ENCODE results near the gene ARF4.
"Not testable (repeated sequence)": the region's sequence is repeated elsewhere in the genome, so short reads cannot be mapped to it uniquely, and the experiment has no call there.

Gene ARF4

DNA sequence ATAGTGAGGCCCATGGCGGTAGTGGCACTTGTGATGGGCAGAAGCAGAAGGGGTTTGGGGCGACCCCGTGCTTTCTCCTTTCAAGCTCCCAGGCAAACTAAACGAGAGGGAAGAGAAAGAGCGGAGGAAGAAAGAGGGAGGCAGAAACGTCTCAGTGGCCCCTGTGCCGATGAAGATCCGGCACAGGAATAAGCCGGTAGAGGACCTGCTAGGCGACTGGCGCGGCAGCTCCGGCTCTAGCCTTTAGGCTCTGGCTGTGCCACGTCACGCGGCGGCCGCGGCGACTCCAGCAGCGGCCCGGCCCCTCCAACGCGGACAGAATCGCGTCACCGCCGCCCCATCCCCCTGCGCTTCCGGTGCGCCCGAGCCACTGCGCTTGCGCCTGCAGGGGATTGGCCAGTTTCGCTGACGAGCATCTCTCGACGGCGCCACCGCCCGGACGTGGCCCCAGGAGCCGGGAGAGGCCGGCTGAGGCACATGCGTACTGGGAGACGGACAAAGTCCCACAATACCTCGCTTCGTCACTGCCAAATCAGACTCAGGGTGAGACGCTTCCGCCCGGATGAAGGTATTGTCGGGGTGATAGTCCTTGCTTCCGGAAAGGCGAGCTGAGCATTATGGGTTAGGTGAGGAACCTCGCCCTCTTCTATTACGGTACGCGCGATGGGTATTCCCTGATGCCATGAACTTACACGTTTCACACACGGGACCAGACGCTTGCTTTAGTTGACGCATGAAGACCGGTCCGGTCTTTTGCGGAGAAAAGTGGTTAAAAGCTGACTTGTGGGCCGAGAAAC, at the start of gene ARF4:
TSS of gene ARF4 (minus strand) at position 218 of the 797 bp plus-strand sequence. CDS start at position 14, 204 bp downstream.
- DNase-seq (ENCODE audit: low spot score) = peak; percentile 100

DNA sequence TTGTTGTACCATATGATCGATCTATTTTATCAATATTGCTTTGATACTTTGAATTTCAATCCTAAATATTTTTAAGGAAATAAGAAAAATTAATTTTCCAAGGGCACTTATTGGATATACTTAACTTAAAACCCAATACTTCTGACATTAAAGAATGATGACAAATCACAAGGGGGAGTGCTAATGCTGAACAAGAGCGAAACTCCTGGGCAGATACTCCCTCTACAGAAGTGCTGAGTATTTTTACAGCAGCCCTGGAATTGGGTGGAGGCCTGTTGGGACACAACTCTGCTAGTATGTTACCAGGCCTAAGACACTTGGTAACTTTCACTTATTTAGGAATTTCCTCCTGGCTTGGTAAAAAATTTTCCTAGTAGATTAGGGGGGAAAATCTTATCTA, 49.6 kb upstream of the ARF4 start:
- DNase-seq (ENCODE audit: low spot score) = no peak

DNA sequence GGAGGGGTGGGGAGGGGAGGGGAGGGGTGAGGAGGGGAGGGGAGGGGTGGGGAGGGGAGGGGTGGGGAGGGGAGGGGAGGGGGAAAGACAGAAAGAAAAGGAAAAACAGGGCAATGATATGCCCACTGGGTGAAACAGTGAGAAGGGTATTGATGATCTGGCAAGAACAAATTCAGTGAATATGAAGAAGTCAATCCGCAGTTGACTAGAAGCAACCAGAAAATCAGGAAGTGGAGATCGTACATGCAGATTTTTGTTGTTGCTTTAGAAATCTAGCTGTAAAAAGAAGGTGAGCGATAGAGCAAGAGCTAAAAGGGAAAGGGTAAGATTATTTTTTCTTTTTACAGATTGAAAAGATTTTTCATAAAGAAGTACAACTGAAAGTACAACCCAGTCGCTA, 47.6 kb upstream of the ARF4 start:
- no peak for DNase-seq (ENCODE audit: low spot score)

DNA sequence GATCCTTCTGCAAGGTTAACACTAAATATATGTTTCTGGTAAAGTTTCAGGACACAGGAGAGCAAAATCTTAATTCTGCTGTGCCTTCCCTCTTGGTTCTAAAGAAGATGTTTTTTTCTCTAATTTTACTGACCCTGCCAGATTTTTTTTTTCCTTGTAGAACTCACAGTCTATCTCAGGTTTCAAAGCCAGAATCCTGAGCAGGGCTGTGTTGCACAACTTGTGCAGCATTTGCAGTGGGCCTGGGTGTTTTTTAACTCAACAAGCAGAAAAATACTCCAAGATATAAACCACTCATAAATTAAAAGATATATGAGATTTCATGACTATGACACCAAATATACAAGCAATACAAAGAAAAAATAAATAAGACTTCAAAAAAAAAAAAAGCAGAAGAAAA, 40.2 kb upstream of the ARF4 start:
- no peak for DNase-seq (ENCODE audit: low spot score)

DNA sequence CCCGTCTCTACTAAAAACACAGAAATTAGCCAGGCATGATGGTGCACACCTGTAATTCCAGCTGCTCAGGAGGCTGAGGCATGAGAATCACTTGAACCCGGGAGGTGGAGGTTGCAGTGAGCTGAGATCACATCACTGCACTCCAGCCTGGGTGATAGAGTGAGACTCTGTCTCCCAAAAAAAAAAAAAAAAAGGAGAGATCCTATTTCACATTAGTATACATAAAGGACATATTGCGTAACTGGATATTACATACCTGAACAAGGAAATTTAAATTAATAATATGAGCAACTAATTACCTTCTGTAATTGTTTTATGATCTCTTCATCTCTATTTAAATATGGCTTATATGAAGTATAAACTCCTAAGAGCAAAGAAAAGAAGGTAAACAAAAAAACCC, 37.1 kb upstream of the ARF4 start:
- DNase-seq (ENCODE audit: low spot score) = not testable (repeated sequence)

DNA sequence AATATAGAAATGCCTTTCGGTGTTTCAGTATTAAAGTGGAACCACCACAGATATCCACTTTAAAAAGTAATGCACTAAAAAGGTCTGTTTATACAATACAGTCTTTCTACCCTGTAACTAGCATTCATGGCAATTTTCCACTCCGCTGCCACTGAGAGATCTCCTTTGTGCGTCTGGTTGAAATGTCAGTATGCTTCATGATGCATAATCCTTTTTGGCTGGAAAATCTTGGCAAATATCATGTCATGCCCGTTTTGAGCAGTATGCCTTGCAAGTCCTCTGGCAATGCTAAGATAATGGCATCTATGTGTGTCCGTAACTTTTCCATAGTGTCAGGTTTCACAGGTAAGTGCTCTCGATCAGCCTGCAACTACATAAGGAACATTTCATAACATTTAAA, 30.8 kb upstream of the ARF4 start:
- DNase-seq (ENCODE audit: low spot score) = peak; percentile 84

DNA sequence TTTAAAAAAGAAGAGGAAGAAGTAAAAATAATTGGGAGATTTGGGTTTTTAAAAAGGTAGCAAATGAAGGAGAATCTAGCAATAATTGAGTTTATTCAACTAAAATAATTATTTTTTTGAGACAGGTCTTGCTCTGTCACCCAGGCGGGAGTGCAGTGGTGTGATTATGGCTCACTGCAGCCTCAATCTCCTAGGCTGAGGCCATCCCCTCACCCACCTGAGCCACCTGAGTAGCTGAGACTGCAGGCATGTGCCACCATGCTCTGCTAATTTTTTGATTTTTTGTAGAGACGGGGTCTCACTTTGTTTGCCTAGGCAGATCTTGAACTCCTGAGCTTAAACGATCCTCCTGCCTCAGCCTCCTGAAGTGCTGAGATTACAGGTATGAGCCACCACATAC, 27.7 kb upstream of the ARF4 start:
- DNase-seq (ENCODE audit: low spot score) = no peak

DNA sequence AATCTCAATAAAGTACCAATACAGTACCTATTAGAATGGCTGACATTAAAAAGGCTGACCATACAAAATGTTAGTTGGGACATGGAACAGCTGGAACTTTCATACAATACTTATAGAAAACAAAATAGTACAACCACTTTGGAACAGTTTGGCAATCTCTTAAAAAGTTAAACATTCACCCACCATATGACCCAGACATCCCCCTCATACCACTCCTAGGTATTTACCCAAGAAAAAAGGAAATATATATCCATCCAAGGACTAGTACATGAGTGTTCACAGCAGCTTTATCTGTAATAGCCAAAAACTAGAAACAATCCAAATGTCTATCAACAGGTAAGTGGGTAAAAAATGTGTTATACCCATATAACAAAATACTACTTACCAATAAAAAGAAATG, 25.2 kb upstream of the ARF4 start:
- DNase-seq (ENCODE audit: low spot score) = no peak

DNA sequence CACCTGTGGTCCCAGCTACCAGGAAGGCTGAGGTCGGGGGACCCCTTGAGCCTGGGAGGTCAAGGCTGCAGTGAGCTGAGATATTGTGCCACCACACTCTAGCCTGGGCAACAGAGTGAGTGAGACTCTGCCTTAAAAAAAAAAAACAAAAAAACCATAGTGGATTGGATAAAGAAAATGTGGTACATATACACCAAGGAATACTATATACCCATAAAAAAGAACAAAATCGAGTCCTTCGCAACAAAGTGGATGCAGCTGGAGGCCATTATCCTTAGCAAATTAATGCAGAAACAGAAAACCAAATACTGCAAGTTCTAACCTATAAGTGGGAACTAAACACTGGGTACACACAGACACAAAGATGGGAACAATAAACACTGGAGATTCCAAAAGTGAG, 20.6 kb upstream of the ARF4 start:
- DNase-seq (ENCODE audit: low spot score) = no peak

DNA sequence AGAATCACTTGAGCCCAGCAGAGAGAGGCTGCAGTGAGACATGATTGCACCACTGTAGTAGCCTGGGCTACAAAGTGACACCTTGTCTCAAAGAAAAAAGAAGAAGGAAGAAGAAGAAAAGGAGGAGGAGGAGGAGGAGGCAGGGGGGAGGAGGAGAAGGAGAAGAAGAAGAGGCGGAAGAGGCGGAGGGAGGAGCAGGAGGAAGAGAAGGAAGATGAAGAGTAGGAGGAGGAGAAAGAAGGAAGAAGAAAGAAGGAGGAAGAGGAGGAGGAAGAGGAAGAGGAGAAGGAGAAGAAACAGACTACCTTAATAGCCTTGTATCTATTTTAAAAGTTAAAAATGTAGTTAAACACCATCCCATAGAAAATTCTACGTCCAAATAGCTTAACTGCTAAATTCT, 19.1 kb upstream of the ARF4 start:
- no peak for DNase-seq (ENCODE audit: low spot score)

DNA sequence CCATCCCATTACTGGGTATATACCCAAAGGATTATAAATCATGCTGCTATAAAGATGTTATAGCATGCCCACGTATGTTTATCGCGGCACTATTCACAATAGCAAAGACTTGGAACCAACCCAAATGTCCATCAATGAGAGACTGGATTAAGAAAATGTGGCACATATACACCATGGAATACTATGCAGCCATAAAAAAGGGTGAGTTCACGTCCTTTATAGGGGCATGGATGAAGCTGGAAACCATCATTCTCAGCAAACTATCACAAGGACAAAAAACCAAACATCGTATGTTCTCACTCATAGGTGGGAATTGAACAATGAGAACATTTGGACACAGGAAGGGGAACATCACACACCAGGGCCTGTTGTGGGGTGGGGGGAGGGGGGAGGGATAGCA, 14.7 kb upstream of the ARF4 start:
- not testable (repeated sequence) for DNase-seq (ENCODE audit: low spot score)

DNA sequence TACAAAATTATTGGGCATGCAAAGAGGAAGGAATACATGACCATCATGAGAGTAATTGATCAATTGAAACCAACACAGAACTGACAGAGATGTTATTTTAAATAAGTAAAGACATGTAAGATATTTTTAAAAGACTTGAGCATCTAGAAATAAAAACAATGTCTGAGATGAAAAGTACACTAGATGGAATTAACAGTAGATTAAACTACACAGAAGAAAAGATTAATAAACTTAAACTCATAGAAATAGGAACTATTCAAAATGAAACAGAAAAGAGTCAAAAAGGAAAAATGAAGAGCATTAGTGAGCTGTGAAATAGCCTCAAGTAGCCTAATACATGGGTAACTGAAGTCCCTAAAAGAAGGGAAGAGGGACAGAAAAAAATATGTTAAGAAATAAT, 8.5 kb upstream of the ARF4 start:
- DNase-seq (ENCODE audit: low spot score) = no peak

DNA sequence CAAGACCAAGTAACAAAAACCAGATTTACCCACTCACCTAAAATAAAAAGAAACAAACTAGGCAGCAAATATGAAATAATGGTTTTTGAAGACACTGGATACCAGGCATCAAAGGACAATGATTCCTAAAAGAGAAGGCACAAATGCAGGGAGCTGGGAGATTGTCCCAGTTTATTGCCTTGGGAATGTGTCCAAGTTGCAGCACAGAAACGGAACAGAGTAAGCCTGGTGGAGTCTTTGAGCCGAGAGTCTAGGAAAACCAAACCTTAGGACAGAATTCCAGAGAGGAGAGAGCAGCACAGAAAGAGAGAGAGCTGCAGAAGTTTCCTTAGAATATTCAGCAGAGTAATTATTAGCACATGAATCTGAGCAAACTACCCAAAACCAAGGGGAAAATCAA, 7.8 kb upstream of the ARF4 start:
- no peak for DNase-seq (ENCODE audit: low spot score)

DNA sequence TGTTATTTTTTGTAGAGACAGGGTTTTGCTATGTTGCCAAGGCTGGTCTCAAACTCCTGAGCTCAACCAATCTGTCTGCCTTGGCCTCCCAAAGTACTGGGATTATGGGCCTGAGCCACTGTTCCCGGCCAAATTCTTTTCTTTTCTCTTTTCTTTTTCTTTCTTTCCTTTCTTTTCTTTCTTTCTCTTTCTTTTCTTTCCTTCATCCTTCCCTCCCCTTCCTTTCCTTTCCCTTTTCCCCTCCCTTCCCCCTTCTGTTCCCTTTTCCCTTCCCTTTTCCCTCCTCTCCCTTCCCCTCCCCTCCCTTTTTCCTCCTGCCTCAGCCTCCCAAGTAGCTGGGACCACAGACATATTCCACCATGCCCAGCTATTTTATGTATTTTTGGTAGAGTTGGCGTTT, 3.1 kb upstream of the ARF4 start:
- no peak for DNase-seq (ENCODE audit: low spot score)

DNA sequence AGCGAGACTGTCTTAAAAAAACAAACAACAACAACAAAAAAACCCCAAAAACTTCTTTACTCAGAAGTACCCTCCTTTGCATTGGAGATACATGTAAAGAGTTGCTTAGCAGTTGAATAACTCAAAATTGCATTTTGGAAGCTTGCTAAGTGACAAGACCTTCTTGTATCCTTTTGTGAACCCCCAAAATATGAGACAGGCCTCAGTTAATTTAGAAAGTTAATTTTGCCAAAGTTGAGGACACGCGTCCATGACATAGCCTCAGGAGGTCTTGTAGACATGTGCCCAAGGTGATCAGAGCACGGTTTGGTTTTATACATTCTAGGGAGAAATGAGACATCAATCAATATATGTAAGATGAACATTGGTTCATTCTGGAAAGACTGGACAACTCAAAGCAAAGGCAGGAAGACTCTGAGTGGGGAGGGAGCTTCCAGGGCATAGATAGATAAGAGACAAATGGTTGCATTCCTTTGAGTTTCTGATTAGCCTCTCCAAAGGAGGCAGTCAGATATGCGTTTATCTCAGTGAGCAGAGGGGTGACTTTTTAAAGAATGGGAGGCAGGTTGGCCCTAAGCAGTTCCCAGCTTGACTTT, 1.7 kb upstream of the ARF4 start:
- DNase-seq (ENCODE audit: low spot score) = no peak

DNA sequence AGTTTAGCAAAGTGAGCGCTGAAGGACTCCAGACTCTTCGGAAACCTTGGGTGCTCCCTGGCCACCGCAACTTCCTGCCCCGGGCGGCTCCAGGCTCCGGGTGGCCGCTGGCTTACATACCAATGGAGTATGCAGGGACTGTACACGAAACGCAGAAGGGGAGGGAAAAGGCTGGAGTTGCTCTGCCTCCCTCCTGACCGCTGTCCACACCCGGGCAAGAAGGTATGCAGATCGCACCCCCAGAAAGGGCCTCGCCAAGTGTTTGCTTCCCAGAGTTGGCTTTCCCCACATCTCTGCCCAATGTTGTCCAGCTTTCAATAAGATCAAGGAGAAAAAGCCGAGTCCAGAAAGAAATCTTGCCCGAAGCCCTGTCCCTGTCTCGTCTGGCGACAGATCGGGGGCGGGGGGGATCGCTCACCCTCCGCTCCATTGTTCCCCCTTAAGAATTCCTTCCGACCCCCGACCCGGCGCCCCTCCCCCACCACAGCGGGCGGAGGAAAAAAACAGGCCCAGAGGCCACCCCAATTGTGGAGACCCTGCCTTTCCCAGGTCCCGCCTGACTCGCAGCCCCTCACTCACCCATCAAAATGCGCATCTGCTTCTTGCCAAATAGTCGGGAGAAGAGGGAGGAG, 533 bp downstream of the ARF4 start:
- peak; percentile 77 for DNase-seq (ENCODE audit: low spot score)

DNA sequence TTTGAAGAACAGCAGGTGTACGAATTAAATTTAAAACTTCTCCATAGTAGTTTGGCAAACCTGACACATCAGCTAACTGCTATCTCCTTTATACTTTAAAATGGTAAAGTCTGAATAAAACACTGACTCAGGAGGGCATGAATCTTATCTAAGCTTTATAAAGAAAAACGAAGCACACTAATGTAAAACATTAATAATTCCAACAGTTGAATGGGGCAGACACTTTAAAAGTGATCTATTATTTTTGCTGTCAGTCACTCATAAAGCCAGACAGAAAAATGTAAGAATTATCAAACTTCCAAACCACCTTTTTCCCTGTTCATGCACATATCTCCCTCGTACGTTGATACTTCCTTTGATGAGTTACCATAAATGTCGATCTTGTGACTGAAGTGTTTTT, 2.6 kb downstream of the ARF4 start:
- DNase-seq (ENCODE audit: low spot score) = no peak

DNA sequence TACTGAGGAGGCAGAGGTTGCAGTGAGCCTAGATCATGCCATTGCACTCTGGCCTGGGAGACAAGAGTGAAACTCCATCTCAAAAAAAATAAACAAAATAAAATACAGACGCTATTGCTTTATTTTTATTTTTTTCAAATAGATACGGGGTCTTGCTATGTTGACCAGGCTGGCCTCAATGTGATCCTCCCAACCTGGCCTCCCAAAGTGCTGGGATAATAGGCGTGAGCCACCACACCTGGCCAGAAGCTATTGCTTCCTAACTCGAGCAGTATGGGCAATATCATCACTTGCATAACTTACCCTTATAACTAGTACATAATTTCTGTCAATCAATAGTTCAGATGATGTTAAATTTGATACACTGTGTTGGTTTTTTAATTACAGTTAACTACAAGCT, 3.0 kb downstream of the ARF4 start:
- DNase-seq (ENCODE audit: low spot score) = no peak

DNA sequence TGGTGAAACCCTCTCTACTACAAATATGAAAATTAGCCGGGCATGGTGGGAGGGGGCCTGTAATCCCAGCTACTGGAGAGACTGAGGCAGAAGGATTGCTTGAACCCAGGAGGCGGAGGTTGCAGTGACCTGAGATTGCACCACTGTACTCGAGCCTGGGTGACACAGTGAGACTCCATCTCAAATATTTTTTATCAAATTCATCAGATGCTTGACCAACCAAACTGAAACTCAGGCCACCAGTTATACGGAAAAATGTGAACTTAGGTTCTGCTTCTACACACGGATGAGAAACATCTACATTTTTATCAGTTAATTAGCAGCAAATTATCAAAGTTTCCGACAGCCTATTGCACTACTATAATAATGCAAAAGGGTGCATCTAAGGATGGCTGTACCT, 4.8 kb downstream of the ARF4 start:
- no peak for DNase-seq (ENCODE audit: low spot score)

DNA sequence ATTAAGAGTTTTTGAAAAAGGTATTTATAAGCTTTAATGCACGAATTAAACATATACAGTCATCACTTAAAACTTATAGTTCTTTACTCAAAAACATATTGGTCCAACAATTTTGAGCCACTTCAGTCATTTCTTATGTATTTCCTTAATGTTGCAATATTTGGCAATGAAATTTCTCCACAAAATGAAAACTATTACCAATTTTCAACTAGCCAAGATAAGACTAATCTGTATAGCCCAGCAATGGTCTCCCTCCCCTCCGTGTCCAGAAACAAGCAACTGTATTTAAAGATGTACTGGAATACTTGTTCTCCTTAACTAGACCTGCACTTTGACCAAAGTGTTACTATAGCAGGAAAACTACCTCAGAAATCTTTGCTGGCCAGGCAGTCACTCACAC, 9.2 kb downstream of the ARF4 start:
- no peak for DNase-seq (ENCODE audit: low spot score)

DNA sequence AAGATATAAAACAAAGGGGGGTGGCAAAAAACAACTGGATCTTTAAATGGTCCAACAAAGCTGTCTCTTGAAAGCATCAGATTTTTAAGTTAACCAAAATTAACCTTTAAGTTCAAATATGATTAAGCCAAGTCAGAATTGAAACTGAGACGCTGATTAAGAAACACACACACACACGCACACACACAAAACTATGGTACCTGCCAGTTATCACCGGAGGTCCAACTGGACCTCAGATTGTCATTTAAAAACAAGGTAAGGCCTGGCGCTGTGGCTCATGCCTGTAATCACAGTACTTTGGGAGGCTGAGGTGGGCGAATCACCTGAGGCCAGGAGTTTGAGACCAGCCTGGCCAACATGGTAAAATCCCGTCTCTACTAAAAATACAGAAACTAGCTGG, 10.4 kb downstream of the ARF4 start:
- no peak for DNase-seq (ENCODE audit: low spot score)

DNA sequence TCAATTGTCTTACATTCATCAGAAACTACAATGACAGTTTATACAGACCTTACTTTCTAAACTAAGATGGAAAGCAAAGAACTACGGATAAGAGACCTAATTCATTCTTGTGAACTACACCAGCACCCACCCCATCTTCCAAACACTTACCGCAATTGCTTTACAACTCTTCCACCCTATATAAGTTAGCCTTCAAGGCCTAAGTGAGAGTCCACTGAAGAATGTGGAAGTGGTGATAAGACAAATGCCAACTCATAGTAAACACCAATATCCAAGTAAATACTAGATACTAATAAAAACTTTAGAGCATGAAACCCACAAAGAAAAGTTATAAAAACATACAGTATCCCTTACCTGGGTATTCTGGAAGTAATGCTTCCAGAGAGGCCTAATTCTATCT, 13.6 kb downstream of the ARF4 start:
- no peak for DNase-seq (ENCODE audit: low spot score)

DNA sequence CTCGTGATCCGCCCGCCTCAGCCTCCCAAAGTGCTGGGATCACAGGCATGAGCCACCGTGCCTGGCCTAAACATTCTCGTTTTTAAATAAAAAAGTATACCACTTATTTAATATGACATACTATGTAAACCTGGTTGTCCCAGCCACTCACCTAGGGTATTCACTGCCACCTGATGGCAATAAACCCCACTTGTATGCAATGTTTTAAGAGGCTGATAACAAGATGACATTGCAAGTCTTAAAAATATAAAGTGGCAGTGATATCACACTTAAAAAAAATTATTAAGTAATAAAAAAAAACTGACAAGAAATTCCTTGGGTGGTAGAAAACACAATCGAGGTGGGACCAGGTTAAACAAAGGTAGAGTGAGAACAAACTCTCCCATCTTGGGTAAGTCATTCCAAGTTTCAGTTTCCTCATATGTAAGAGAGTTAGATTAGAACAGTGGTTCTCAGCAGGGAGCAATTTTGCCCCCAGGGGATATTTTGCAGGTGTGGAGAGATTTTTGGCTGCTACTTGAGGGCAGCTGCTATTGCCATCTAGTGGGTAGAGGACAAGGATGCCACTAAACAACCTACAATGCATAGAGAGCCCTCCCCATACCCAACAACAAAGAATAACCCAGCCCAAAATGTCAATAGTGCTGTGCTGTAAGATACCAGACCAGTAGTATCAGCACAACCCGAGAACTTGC, 14.5 kb downstream of the ARF4 start:
- DNase-seq (ENCODE audit: low spot score) = no peak

Data from COLO829 (cell line).